Thyroid gland (tissue), 4 donors: ENCODE measurements around the gene CACNA1G. TPM values are rescaled to one million over a fixed set of nuclear protein-coding genes. Genes with fewer than 3 reads are reported as not detected.

Source experiments
- DNase-seq, 2 donors: peaks; one replicate each; pipeline ENCODE4 v3.0.0-alpha.2; 2019
- H3K27ac ChIP-seq, 3 donors: fragments of 200-600 bp; sonication (generic); 1 replicate in 2 of 3; 2 replicates in 1 of 3; pipeline ENCODE4 v1.5.1; 2016 to 2019; ENCODE audit warnings: mild to moderate bottlenecking in 1 of 3, moderate library complexity in 1 of 3
- H3K27me3 ChIP-seq: fragments of 200-600 bp; sonication (generic); one replicate; pipeline ENCODE4 v1.5.1; 2019
- H3K36me3 ChIP-seq, 2 donors: fragments of 200-600 bp; sonication (generic); one replicate each; pipeline ENCODE4 v1.5.1; 2016 to 2019
- H3K4me1 ChIP-seq, 2 donors: fragments of 200-600 bp; sonication (generic); one replicate each; pipeline ENCODE4 v1.5.1; 2017 to 2019
- H3K4me3 ChIP-seq, 3 donors: fragments of 200-600 bp; sonication (generic); replicated peaks in 1 of 3; 1 replicate in 2 of 3; 2 replicates in 1 of 3; pipeline ENCODE4 v1.5.1; 2016; ENCODE audit warnings: mild to moderate bottlenecking in 1 of 3
- H3K9me3 ChIP-seq: fragments of 200-600 bp; sonication (generic); one replicate; pipeline ENCODE4 v1.5.1; 2017
- CTCF ChIP-seq, 6 experiments: fragments of 200-600 bp in 3 of 6; fragments of 450-650 bp in 3 of 6; sonication (generic) in 3 of 6; IDR thresholded peaks; one replicate each; pipeline ENCODE4 v1.5.1; 2016 to 2019; ENCODE audit warnings: antibody characterized with exemption in 6 of 6, mild to moderate bottlenecking in 2 of 6, inconsistent platforms in 1 of 6, moderate library complexity in 1 of 6
- POLR2A ChIP-seq, 2 donors: fragments of 450-650 bp; IDR thresholded peaks; one replicate each; pipeline ENCODE4 v1.6.1; 2017; ENCODE audit warnings: antibody characterized with exemption in 2 of 2, mild to moderate bottlenecking in 2 of 2, moderate library complexity in 1 of 2
- WGBS, 2 donors: methylation state at CpG; one replicate each; pipeline ENCODE4 v1.1.5; 2017; 5-methylcytosine and 5-hydroxymethylcytosine counted together
- intact Hi-C: fragments of 100-400 bp; cut with DNase I; formaldehyde crosslinking; loops from one replicate; pipeline ENCODE4 v1.15.1; 2023
- total RNA-seq, 4 donors: library from RNA; depleted of rRNA; stranded (reverse); fragments of >200 nt; gene quantifications; one replicate each; pipeline ENCODE4 v1.2.3, GENCODE V29; 2016

The CACNA1G gene
- total RNA-seq, 4 donors from 2014 or later: 0.13 to 3.3 (median 0.52) TPM

- Histone ChIP-seq H3K36me3 (no peaks in the 10 kb centered on the region), H3K4me3 (no peak overlapping the region), H3K27me3 (no peaks in the 10 kb centered on the region), H3K9me3 (no peaks in the 10 kb centered on the region), H3K4me1 (peaks cover 27 to 29% of the 10 kb centered on the region in 2 donors), H3K27ac (no peak overlapping the region)
- intact Hi-C loops: no loop called here
- no peak for DNase-seq
- no peak for TF ChIP-seq CTCF (IDR thresholded peaks at IDR 0.05)
- no peak for TF ChIP-seq POLR2A (IDR thresholded peaks at IDR 0.05)
- WGBS, 2 donors: 92 to 95% methylated on average over 7 of the region's 7 CpGs
Observed at GRCh38 chr17:50657054-50657453, 96.5 kb downstream of the CACNA1G start.

- no peaks in the 10 kb centered on the region for H3K27me3 ChIP-seq
- H3K9me3 ChIP-seq: no peaks in the 10 kb centered on the region
- 91 to 100% methylated on average over 3 to 6 of the region's 7 CpGs for WGBS, 2 donors
- no peaks in the 10 kb centered on the region for H3K36me3 ChIP-seq
- no peak overlapping the region for H3K4me3 ChIP-seq
- no peak for DNase-seq
- H3K27ac ChIP-seq: no peak overlapping the region
- intact Hi-C loops: no loop called here
- no peak for TF ChIP-seq POLR2A (IDR thresholded peaks at IDR 0.05)
- TF ChIP-seq CTCF (IDR thresholded peaks at IDR 0.05): no peak
- H3K4me1 ChIP-seq: peaks cover 33 to 35% of the 10 kb centered on the region in 2 donors
Observed at GRCh38 chr17:50657627-50658026, 97.1 kb downstream of the CACNA1G start.

GRCh38 chr17:50658616-50659015, 98.1 kb downstream of the CACNA1G start:
- TF ChIP-seq POLR2A (IDR thresholded peaks at IDR 0.05) (no peak), CTCF (IDR thresholded peaks at IDR 0.05) (no peak)

GRCh38 chr17:50659179-50659578, 98.7 kb downstream of the CACNA1G start:
- peak overlapping the region in 2 of 3 donors; percentile 84 to 95 for H3K27ac ChIP-seq
- H3K27me3 ChIP-seq: no peaks in the 10 kb centered on the region
- intact Hi-C loops: no loop called here
- H3K4me1 ChIP-seq: peaks cover 34 to 38% of the 10 kb centered on the region in 2 donors
- H3K9me3 ChIP-seq: no peaks in the 10 kb centered on the region
- 87 to 97% methylated on average over 8 to 9 of the region's 10 CpGs for WGBS, 2 donors
- TF ChIP-seq CTCF (IDR thresholded peaks at IDR 0.05): no peak
- no peak for TF ChIP-seq POLR2A (IDR thresholded peaks at IDR 0.05)
- DNase-seq: no peak
- no peaks in the 10 kb centered on the region for H3K36me3 ChIP-seq
- H3K4me3 ChIP-seq: no peak overlapping the region

More at GRCh38 chr17:50658616-50659015, 98.1 kb downstream of the CACNA1G start:
- no peak overlapping the region for H3K27ac ChIP-seq
- 85 to 93% methylated on average over 3 to 5 of the region's 6 CpGs for WGBS, 2 donors
- peaks cover 34 to 38% of the 10 kb centered on the region in 2 donors for H3K4me1 ChIP-seq
- no peaks in the 10 kb centered on the region for H3K36me3 ChIP-seq
- no peaks in the 10 kb centered on the region for H3K27me3 ChIP-seq
- no peaks in the 10 kb centered on the region for H3K9me3 ChIP-seq
- H3K4me3 ChIP-seq: no peak overlapping the region
- DNase-seq: no peak
- intact Hi-C loops: no loop called here

- Histone ChIP-seq H3K4me3 (no peak overlapping the region), H3K27ac (peak overlapping the region; percentile 69 to 95 (median 84)), H3K36me3 (no peaks in the 10 kb centered on the region), H3K9me3 (no peaks in the 10 kb centered on the region), H3K27me3 (no peaks in the 10 kb centered on the region), H3K4me1 (peaks cover 34 to 38% of the 10 kb centered on the region in 2 donors)
- intact Hi-C loops: no loop called here
- WGBS, 2 donors: 45% methylated on average over 7 to 8 of the region's 11 CpGs
- DNase-seq: peak; percentile 60 to 74
- TF ChIP-seq POLR2A (IDR thresholded peaks at IDR 0.05) (no peak), CTCF (IDR thresholded peaks at IDR 0.05) (no peak)
Observed at GRCh38 chr17:50660042-50660886, 99.7 kb downstream of the CACNA1G start.
